ENCODE measurements around the gene XAGE5.

GRCh38 chrX:52819788-52820187 is 8.7 kb downstream of the XAGE5 start:
- TF ChIP-seq CTCF (IDR thresholded peaks at IDR 0.05 in 2 of 3, conservative IDR thresholded peaks at IDR 0.05 in 1 of 3; ENCODE audit: borderline replicate concordance in 1 of 3, insufficient read depth in 1 of 3, low read depth in 2 of 3, low read length in 2 of 3) = no peak
- no peak for TF ChIP-seq POLR2A (IDR thresholded peaks at IDR 0.05; ENCODE audit: borderline replicate concordance, extremely low read depth, insufficient read depth, insufficient read length)
- TF ChIP-seq POLR2AphosphoS5 (IDR thresholded peaks at IDR 0.05; ENCODE audit: low read depth, low read length) = no peak
- no peak for TF ChIP-seq EGR1 (IDR thresholded peaks at IDR 0.05; ENCODE audit: low read depth)
